Measurements from ENCODE around the gene PRKCA. TPM values are rescaled to one million over a fixed set of nuclear protein-coding genes. Genes with fewer than 3 reads are reported as not detected.

PRKCA gene
- total and polyA plus RNA-seq, 10 of the 15 experiments (the other 5 are each of a cell fraction or from before 2014, with no cell fraction given): 0.11 to 14.6 (median 0.72) TPM

GRCh38 chr17:66791347-66791746 lies 488.9 kb downstream of the PRKCA start:
- Histone ChIP-seq H3K4me1 (ENCODE audit: control insufficient read depth, insufficient read depth, low read length) (no peaks in the 10 kb centered on the region), H2AFZ (ENCODE audit: control insufficient read depth, low read depth, low read length) (0 out of 2 replicates have a peak overlapping the region, but pooled peaks have one; percentile 10), H3K79me2 (ENCODE audit: control insufficient read depth, insufficient read depth, low read length) (no peaks in the 10 kb centered on the region), H3K4me2 (ENCODE audit: control insufficient read depth, insufficient read depth) (no peak overlapping the region), H3K27me3 (replicated peaks in 1 of 2; ENCODE audit: control insufficient read depth in 2 of 2, insufficient read depth in 2 of 2, low read length in 1 of 2) (no peaks in the 10 kb centered on the region), H3K9ac (ENCODE audit: control insufficient read depth, insufficient read depth, low read length) (no peak overlapping the region), H3K27ac (ENCODE audit: control insufficient read depth, insufficient read depth) (no peak overlapping the region), H3K36me3 (ENCODE audit: control insufficient read depth in 2 of 2, insufficient read depth in 2 of 2, low read length in 1 of 2) (no peaks in the 10 kb centered on the region; a peak in 1 of 4 replicates), H3K4me3 (no peak overlapping the region), H4K20me1 (ENCODE audit: control insufficient read depth, insufficient read depth) (no peaks in the 10 kb centered on the region), H3K9me3 (replicated peaks; ENCODE audit: control insufficient read depth, insufficient read depth, low read length) (no peaks in the 10 kb centered on the region)
- WGBS (ENCODE audit: insufficient coverage, insufficient replicate concordance, low lambda C conversion rate, missing lambda C conversion rate): 2% methylated on average over 15 of the region's 15 CpGs
- ChIA-PET RAD21 (ENCODE audit: unreplicated experiment) (no interaction called here), POLR2A (interaction anchor here (0.6 kb wide), 1 partner anchor 13 kb away, joined by 3 read pairs; no protein-coding TSS in a partner anchor), CTCF (interaction anchor here (1.1 kb wide), 1 partner anchor 23 kb away, joined by 3 read pairs; no protein-coding TSS in a partner anchor), SMC1A (ENCODE audit: uncharacterized antibody, unreplicated experiment) (interaction anchor here (0.6 to 0.7 kb wide), 2 partner anchors 31 to 69 kb away, joined by 3 read pairs; no protein-coding TSS in a partner anchor)
- intact Hi-C loops (cut with micrococcal nuclease; ENCODE audit: unreplicated experiment): no loop called here
- no TSS peak for BruUV-seq (replicated peaks)
- FAIRE-seq (no peak), ATAC-seq (no peak), DNase-seq (ENCODE audit: low read depth, low spot score) (no peak)
- in situ Hi-C loops (cut with MboI): no loop called here
- TF ChIP-seq, protein P1, sequence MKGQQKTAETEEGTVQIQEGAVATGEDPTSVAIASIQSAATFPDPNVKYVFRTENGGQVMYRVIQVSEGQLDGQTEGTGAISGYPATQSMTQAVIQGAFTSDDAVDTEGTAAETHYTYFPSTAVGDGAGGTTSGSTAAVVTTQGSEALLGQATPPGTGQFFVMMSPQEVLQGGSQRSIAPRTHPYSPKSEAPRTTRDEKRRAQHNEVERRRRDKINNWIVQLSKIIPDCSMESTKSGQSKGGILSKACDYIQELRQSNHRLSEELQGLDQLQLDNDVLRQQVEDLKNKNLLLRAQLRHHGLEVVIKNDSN (IDR thresholded peaks at IDR 0.05; ENCODE audit: borderline replicate concordance, extremely low read length, insufficient read depth, low read depth, low read length): no peak
- no peak for TF ChIP-seq POU2F2 (IDR thresholded peaks at IDR 0.05; ENCODE audit: borderline replicate concordance, low read depth, low read length)
- TF ChIP-seq IKZF1 (conservative IDR thresholded peaks at IDR 0.05): no peak
- TF ChIP-seq PRDM15 (CRISPR knock-in tag; IDR thresholded peaks at IDR 0.05): no peak
- TF ChIP-seq BHLHE40 (IDR thresholded peaks at IDR 0.05; ENCODE audit: borderline replicate concordance in 1 of 2, low read depth in 2 of 2, low read length in 1 of 2): no peak
- no peak for TF ChIP-seq TCF12 (IDR thresholded peaks at IDR 0.05; ENCODE audit: low read depth, low read length)

Measured in GM12878 (cell line).